HG02938 (cell line): Measurements from ENCODE around the gene KL.

Source experiments
- ATAC-seq: cut with Tn5 transposase; IDR thresholded peaks from one replicate; pipeline ENCODE4 v1.9.1; 2021; ENCODE audit warnings: mild to moderate bottlenecking, moderate library complexity; ENCODE audit not compliant: unreplicated experiment

KL gene

DNA sequence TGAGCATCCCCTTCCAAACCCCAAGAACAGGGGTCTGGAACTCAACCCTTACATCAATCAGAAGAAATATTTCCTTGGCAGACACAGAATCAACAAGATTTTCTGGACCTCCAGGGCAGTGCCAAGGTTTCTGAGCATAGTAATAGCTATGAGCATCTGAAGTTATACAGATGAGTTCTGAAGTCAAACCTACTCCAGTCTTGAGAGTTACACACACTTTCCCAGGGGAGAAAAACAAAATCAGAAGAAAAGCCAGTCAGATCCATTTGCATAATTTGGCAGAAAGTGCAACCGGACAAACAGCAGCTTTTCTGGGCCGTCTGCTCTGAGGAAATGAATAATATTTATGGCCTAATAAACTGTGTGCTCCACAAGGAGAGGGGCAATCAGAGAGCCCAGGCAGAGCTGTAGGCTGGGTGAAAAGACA lies 93.1 kb downstream of the KL start:
- peak; percentile 29 for ATAC-seq

GRCh38 chr13:33109801-33110200 lies 93.6 kb downstream of the KL start:
- peak; percentile 30 for ATAC-seq

- ATAC-seq, result no peak
These were observed 94.1 kb downstream of the KL start for GRCh38 chr13:33110386-33110712.

DNA sequence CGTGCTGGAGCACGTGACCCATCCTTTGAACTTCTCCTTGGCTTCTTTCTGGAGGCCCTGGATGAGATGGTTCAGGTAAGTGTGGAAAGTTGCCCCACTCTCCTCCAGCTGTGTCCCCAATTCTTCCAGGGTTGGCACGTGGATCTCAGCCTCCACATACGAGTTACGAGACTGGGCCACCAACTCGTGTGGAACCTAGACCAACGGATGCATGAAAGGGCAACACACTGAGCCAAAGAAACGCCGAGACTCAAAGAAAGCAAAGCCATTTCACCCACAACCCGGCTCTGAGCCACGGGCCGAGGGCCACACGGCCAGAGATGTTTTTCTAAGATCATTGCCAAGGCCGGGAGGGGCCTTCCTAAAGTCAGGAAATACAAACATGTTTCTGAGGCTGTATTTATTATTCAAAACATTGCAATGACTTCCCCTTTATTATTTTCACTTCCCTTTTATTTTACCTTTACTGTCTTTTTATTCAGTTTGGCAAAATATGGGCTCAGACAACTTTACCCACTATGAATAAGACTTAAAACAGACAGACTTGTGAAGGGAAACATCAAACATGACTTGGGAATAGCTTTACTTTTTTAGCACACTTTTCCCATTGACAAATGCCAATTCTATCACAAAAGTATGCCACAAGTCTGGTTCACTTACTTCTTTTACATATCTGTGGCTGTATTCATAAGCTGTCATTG lies 94.6 kb downstream of the KL start:
- peak; percentile 48 for ATAC-seq

DNA sequence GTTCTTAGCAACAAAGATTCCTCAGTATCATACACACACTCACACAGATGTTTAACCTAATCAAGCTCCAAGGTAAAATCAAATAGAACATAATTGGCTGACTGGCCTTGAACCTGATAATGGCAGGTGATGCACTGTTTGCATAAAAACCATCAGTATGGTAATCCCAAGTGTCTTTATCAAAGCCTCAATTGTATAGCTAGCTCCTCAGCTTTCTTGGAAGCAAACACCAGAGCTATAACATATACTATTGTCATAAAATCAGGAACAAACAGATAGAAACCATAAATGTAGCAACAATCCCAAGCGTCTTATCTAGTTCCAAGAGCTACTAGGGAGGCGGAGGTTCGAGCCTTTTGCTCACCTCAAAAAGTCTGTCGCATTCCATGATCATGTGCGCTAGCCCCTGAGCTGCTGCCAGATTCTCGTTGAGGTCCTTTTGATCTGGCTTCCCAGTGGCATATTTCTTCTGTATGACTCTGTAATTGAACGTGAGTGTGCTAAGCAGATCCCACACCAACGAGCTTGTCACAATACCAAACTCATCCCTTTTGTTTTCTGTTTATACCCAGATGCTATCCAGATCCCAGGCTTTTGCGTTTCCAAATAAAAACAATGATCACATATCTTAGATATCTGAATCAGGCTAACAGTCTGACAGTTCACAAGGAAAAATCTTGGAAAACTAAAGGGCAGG lies 95.3 kb downstream of the KL start:
- no peak for ATAC-seq

- ATAC-seq, result no peak
These were observed 96.5 kb downstream of the KL start for GRCh38 chr13:33112766-33113165.

- ATAC-seq, result no peak
These were observed 97.9 kb downstream of the KL start for GRCh38 chr13:33114146-33114545.

GRCh38 chr13:33115274-33115673 lies 99.1 kb downstream of the KL start:
- no peak for ATAC-seq
